Measurements from ENCODE around the gene ZNF638.

ZNF638 gene

DNA sequence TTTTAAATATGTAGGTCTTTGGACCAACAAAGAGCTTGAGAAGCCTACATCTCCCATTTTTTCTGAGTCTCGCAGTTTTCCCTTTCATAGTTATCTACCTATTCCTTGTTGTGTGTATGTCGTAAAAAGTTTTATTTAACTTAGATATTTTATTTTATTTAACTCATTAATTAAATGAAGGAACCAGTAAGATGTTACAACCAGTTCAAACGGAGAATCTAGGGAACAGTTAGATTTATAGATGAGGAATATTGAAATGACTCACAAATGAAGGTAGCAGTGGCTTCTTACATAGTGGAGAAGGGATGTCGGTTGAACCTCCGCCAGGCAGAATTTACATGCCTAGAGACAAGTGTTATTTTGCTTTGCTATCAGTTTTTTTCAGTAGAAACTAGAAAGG lies 48.5 kb upstream of the ZNF638 start:
- no peaks in the 10 kb centered on the region; the same call in 1 of the 2 replicates for H4K20me1 ChIP-seq (ENCODE audit: insufficient read depth)
- no peak overlapping the region for H3K9ac ChIP-seq
- no peak for TF ChIP-seq CTCF (conservative IDR thresholded peaks at IDR 0.05; ENCODE audit: low read depth, low read length)
- H3K4me1 ChIP-seq (ENCODE audit: low read depth, poor library complexity, severe bottlenecking), result peaks cover 22% of the 10 kb centered on the region
- peaks cover 14% of the 10 kb centered on the region; the same call in 1 of the 2 replicates for H3K79me2 ChIP-seq (ENCODE audit: insufficient read depth, low read depth)
- H3K36me3 ChIP-seq (ENCODE audit: insufficient read depth), result no peaks in the 10 kb centered on the region
- no peak overlapping the region for H2AFZ ChIP-seq (ENCODE audit: low read depth)
- no peak overlapping the region for H3K4me3 ChIP-seq (IDR thresholded peaks at IDR 0.05; ENCODE audit: insufficient read depth, low read depth, low read length)
- H3K27ac ChIP-seq, result no peak overlapping the region
- no peaks in the 10 kb centered on the region for H3K27me3 ChIP-seq (ENCODE audit: insufficient read depth, low read depth)
- H3K4me2 ChIP-seq, result no peak overlapping the region

DNA sequence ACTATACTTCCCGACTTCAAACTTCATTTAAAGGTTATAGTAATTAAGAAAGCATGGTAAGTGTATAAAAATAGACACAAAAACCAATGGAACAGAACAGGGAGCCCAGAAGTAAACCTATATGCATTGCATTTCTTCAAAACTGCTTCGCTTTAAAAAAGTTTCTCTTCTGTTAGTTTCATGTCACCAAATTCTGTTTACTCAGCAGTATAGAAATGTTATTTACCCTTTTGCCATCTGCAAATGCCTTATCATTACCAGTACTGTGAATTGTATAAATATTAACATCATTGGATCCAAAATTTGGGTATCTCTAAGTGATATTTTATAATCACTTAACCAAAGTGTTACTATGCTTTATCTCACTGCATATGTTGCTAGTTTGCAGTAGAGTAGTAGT lies 45.9 kb upstream of the ZNF638 start:
- no peaks in the 10 kb centered on the region for H3K27me3 ChIP-seq (ENCODE audit: insufficient read depth, low read depth)
- no peak for TF ChIP-seq CTCF (conservative IDR thresholded peaks at IDR 0.05; ENCODE audit: low read depth, low read length)
- H3K27ac ChIP-seq, result no peak overlapping the region
- no peak overlapping the region for H3K4me2 ChIP-seq
- no peak overlapping the region for H3K9ac ChIP-seq
- H2AFZ ChIP-seq (ENCODE audit: low read depth), result no peak overlapping the region
- H3K79me2 ChIP-seq (ENCODE audit: insufficient read depth, low read depth), result no peaks in the 10 kb centered on the region; the same call in 1 of the 2 replicates
- no peaks in the 10 kb centered on the region; the same call in 1 of the 2 replicates for H4K20me1 ChIP-seq (ENCODE audit: insufficient read depth)
- peaks cover 9% of the 10 kb centered on the region for H3K4me1 ChIP-seq (ENCODE audit: low read depth, poor library complexity, severe bottlenecking)
- H3K4me3 ChIP-seq (IDR thresholded peaks at IDR 0.05; ENCODE audit: insufficient read depth, low read depth, low read length), result no peak overlapping the region
- H3K36me3 ChIP-seq (ENCODE audit: insufficient read depth), result no peaks in the 10 kb centered on the region

DNA sequence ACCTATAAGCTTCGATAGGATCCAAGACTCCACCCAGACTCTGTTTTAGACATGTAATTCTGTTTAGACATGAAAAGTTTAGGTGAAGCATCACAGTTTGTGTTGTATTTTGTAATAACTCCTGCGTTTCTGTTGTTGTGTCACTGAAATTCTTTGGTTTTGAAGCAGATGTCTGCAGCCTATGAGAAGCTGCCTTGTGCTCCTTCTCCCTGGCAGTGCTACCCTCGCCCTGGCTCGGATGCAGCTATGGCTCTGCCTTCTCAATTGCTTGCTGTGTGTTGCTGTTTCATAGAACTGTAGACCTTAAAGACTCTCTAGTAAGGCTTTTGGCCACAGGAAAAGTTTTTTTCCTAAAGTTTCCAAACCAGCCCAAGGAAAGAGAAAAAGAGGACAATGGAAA lies 40.2 kb upstream of the ZNF638 start:
- Histone ChIP-seq H4K20me1 (ENCODE audit: insufficient read depth) (no peaks in the 10 kb centered on the region), H3K4me2 (no peak overlapping the region)

DNA sequence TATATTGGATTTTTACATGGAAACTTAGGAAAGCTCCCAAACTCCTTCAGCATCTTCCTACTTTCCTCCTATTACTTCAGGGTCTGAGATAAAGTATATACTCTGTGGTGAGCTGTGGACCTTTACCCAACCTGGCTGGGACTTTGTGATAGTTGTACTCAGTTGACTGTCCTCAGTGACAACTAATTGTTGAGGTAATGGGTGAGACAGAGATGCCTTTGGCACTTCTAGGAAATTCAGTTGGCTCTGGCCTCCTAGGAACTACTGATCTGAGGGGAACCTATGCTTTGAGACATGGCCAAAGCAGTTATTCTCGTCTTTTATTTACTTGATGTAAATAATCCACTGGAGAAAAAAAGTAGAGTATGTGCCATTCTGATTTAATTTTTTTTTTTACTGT lies 39.4 kb upstream of the ZNF638 start:
- H2AFZ ChIP-seq (ENCODE audit: low read depth), result no peak overlapping the region
- no peaks in the 10 kb centered on the region; the same call in 1 of the 2 replicates for H3K79me2 ChIP-seq (ENCODE audit: insufficient read depth, low read depth)
- no peak overlapping the region for H3K4me3 ChIP-seq (IDR thresholded peaks at IDR 0.05; ENCODE audit: insufficient read depth, low read depth, low read length)
- no peak overlapping the region for H3K4me2 ChIP-seq
- H3K27ac ChIP-seq, result no peak overlapping the region
- no peaks in the 10 kb centered on the region for H3K36me3 ChIP-seq (ENCODE audit: insufficient read depth)
- H3K9ac ChIP-seq, result no peak overlapping the region
- no peaks in the 10 kb centered on the region for H4K20me1 ChIP-seq (ENCODE audit: insufficient read depth)
- H3K4me1 ChIP-seq (ENCODE audit: low read depth, poor library complexity, severe bottlenecking), result no peaks in the 10 kb centered on the region
- H3K27me3 ChIP-seq (ENCODE audit: insufficient read depth, low read depth), result no peaks in the 10 kb centered on the region
- TF ChIP-seq CTCF (conservative IDR thresholded peaks at IDR 0.05; ENCODE audit: low read depth, low read length), result no peak

More for the DNA sequence above, 40.2 kb upstream of the ZNF638 start:
- H3K36me3 ChIP-seq (ENCODE audit: insufficient read depth), result no peaks in the 10 kb centered on the region
- no peaks in the 10 kb centered on the region for H3K4me1 ChIP-seq (ENCODE audit: low read depth, poor library complexity, severe bottlenecking)
- H3K4me3 ChIP-seq (IDR thresholded peaks at IDR 0.05; ENCODE audit: insufficient read depth, low read depth, low read length), result no peak overlapping the region
- H3K9ac ChIP-seq, result no peak overlapping the region
- H3K27ac ChIP-seq, result no peak overlapping the region
- TF ChIP-seq CTCF (conservative IDR thresholded peaks at IDR 0.05; ENCODE audit: low read depth, low read length), result no peak
- H3K27me3 ChIP-seq (ENCODE audit: insufficient read depth, low read depth), result no peaks in the 10 kb centered on the region
- H3K79me2 ChIP-seq (ENCODE audit: insufficient read depth, low read depth), result no peaks in the 10 kb centered on the region; the same call in 1 of the 2 replicates
- no peak overlapping the region for H2AFZ ChIP-seq (ENCODE audit: low read depth)
